ENCODE data around the gene FADS6. TPM values are rescaled to one million over a fixed set of nuclear protein-coding genes. Genes with fewer than 3 reads are reported as not detected.

FADS6 gene
- total RNA-seq, 1 experiment from 2014 or later, result not detected

- Histone ChIP-seq H3K4me3 (ENCODE audit: low read length) (no peak overlapping the region), H3F3A (ENCODE audit: low read length, unreplicated experiment) (no peaks in the 10 kb centered on the region), H3K9me3 (ENCODE audit: low read length) (no peaks in the 10 kb centered on the region), H3K4me1 (ENCODE audit: insufficient read depth, low read length) (no peaks in the 10 kb centered on the region), H3K9ac (ENCODE audit: low read length) (no peak overlapping the region), H2AFZ (ENCODE audit: low read length) (no peak overlapping the region), H3K79me2 (ENCODE audit: low read length) (no peaks in the 10 kb centered on the region), H3K36me3 (ENCODE audit: low read depth, low read length) (no peaks in the 10 kb centered on the region), H4K20me1 (ENCODE audit: low read length) (no peaks in the 10 kb centered on the region), H3K9me2 (replicated peaks; ENCODE audit: low read length) (no peaks in the 10 kb centered on the region), H3K27me3 (ENCODE audit: low read length) (peaks cover 18% of the 10 kb centered on the region), H3K27ac (ENCODE audit: low read length) (no peak overlapping the region), H3K4me2 (ENCODE audit: low read length) (no peak overlapping the region)
- no peak for ATAC-seq
- ChIA-PET POLR2A (ENCODE audit: unreplicated experiment) (no interaction called here), CTCF (no interaction called here)
- TF ChIP-seq CTCF (conservative IDR thresholded peaks at IDR 0.05; ENCODE audit: low read depth, low read length) (no peak), EZH2 (IDR thresholded peaks at IDR 0.05; ENCODE audit: low read length, unreplicated experiment) (no peak), EZH2phosphoT487 (IDR thresholded peaks at IDR 0.05; ENCODE audit: borderline replicate concordance, low read length) (no peak)
- no peak for DNase-seq
- intact Hi-C loops (cut with micrococcal nuclease), result no loop called here
- no TSS peak for BruUV-seq (replicated peaks)
These were observed 6.8 kb upstream of the FADS6 start for GRCh38 chr17:74900208-74900607.

- CTCF ChIA-PET, result no interaction called here
- Histone ChIP-seq H3F3A (ENCODE audit: low read length, unreplicated experiment) (no peaks in the 10 kb centered on the region), H4K20me1 (ENCODE audit: low read length) (no peaks in the 10 kb centered on the region), H3K27ac (ENCODE audit: low read length) (no peak overlapping the region), H2AFZ (ENCODE audit: low read length) (no peak overlapping the region), H3K79me2 (ENCODE audit: low read length) (no peaks in the 10 kb centered on the region), H3K36me3 (ENCODE audit: low read depth, low read length) (no peaks in the 10 kb centered on the region), H3K9ac (ENCODE audit: low read length) (no peak overlapping the region), H3K4me3 (ENCODE audit: low read length) (no peak overlapping the region), H3K27me3 (ENCODE audit: low read length) (peaks cover 32% of the 10 kb centered on the region), H3K4me1 (ENCODE audit: insufficient read depth, low read length) (no peaks in the 10 kb centered on the region), H3K4me2 (ENCODE audit: low read length) (no peak overlapping the region), H3K9me2 (replicated peaks; ENCODE audit: low read length) (no peaks in the 10 kb centered on the region), H3K9me3 (ENCODE audit: low read length) (no peaks in the 10 kb centered on the region)
- no peak for ATAC-seq
- no TSS peak for BruUV-seq (replicated peaks)
- POLR2A ChIA-PET (ENCODE audit: unreplicated experiment), result no interaction called here
- TF ChIP-seq CTCF (conservative IDR thresholded peaks at IDR 0.05; ENCODE audit: low read depth, low read length) (no peak), EZH2 (IDR thresholded peaks at IDR 0.05; ENCODE audit: low read length, unreplicated experiment) (no peak), EZH2phosphoT487 (IDR thresholded peaks at IDR 0.05; ENCODE audit: borderline replicate concordance, low read length) (no peak)
- DNase-seq, result no peak
- intact Hi-C loops (cut with micrococcal nuclease), result no loop called here
These were observed 5.0 kb upstream of the FADS6 start for GRCh38 chr17:74898376-74898946.

- DNase-seq (no peak), ATAC-seq (no peak)
- Histone ChIP-seq H3K27ac (ENCODE audit: low read length) (no peak overlapping the region), H3K79me2 (ENCODE audit: low read length) (no peaks in the 10 kb centered on the region), H3K9me3 (ENCODE audit: low read length) (no peaks in the 10 kb centered on the region), H3F3A (ENCODE audit: low read length, unreplicated experiment) (no peaks in the 10 kb centered on the region), H3K4me1 (ENCODE audit: insufficient read depth, low read length) (no peaks in the 10 kb centered on the region), H3K4me2 (ENCODE audit: low read length) (no peak overlapping the region), H3K4me3 (ENCODE audit: low read length) (no peak overlapping the region), H3K9me2 (replicated peaks; ENCODE audit: low read length) (no peaks in the 10 kb centered on the region), H2AFZ (ENCODE audit: low read length) (no peak overlapping the region), H3K27me3 (ENCODE audit: low read length) (peaks cover 44% of the 10 kb centered on the region), H3K9ac (ENCODE audit: low read length) (no peak overlapping the region), H4K20me1 (ENCODE audit: low read length) (no peaks in the 10 kb centered on the region), H3K36me3 (ENCODE audit: low read depth, low read length) (no peaks in the 10 kb centered on the region)
- ChIA-PET POLR2A (ENCODE audit: unreplicated experiment) (no interaction called here), CTCF (no interaction called here)
- intact Hi-C loops (cut with micrococcal nuclease), result no loop called here
- BruUV-seq (replicated peaks), result no TSS peak
- TF ChIP-seq EZH2phosphoT487 (IDR thresholded peaks at IDR 0.05; ENCODE audit: borderline replicate concordance, low read length) (no peak), CTCF (conservative IDR thresholded peaks at IDR 0.05; ENCODE audit: low read depth, low read length) (no peak), EZH2 (IDR thresholded peaks at IDR 0.05; ENCODE audit: low read length, unreplicated experiment) (no peak)
These were observed 671 bp upstream of the FADS6 start for GRCh38 chr17:74893936-74894671.

Measured in PC-3 (cell line).